GM12878 (cell line): ENCODE measurements around the gene CETN3. TPM values are rescaled to one million over a fixed set of nuclear protein-coding genes. Genes with fewer than 3 reads are reported as not detected.

Experiments used
- ATAC-seq: fragments of 200-7000 bp; cut with Tn5 transposase; 3 replicates; pipeline ENCODE4 v1.9.1; 2020; ENCODE audit warnings: mild to moderate bottlenecking, moderate library complexity
- BruUV-seq: library from RNA; stranded (reverse); fragments of 400-500 nt; replicated peaks from 2 replicates; lab custom pipeline; 2021; lab: Mats Ljungman, UMichigan
- CTCF ChIA-PET: fragments of 300-600 bp; sonication (Branson Sonifier 250); formaldehyde crosslinking; extraction: SDS; loops from one replicate; lab custom pipeline; 2021; ENCODE audit warnings: inconsistent platforms; lab: Yijun Ruan, JAX
- POLR2A ChIA-PET: fragments of 350-600 bp; formaldehyde crosslinking; extraction: SDS; loops from one replicate; lab custom pipeline; 2021; ENCODE audit warnings: inconsistent platforms; lab: Charles Lee
- RAD21 ChIA-PET: fragments of 300-600 bp; sonication (Branson Sonifier 250); formaldehyde crosslinking; loops from one replicate; lab custom pipeline; 2023; ENCODE audit warnings: antibody characterized with exemption; ENCODE audit not compliant: unreplicated experiment; lab: Charles Lee
- SMC1A ChIA-PET: fragments of 300-600 bp; sonication (Branson Sonifier 250); formaldehyde crosslinking; loops from one replicate; lab custom pipeline; 2023; ENCODE audit not compliant: unreplicated experiment, uncharacterized antibody; lab: Charles Lee
- DNase-seq: peaks from one replicate; pipeline ENCODE4 v3.0.0-alpha.2; 2011; ENCODE audit warnings: low read depth, low spot score
- FAIRE-seq: peaks from 3 replicates; lab custom pipeline; 2011; peaks lifted over from hg19 to GRCh38; lab: Jason Lieb, UNC
- H2AFZ ChIP-seq: 2 replicates; pipeline ENCODE4 v1.6.0; 2011; ENCODE audit warnings: low read depth, low read length, control low read depth; ENCODE audit not compliant: control insufficient read depth
- H3K27ac ChIP-seq: 2 replicates; pipeline ENCODE4 v1.5.1; 2011; ENCODE audit warnings: control low read depth; ENCODE audit not compliant: control insufficient read depth, insufficient read depth
- H3K27me3 ChIP-seq, 2 experiments: replicated peaks in 1 of 2; 2 replicates each; pipeline versions ENCODE4 v1.6.0 to v1.6.1; 2011; ENCODE audit warnings: low read length in 1 of 2; ENCODE audit not compliant: control insufficient read depth in 2 of 2, insufficient read depth in 2 of 2
- H3K36me3 ChIP-seq, 2 experiments: 2 replicates each; pipeline ENCODE4 v1.5.1; 2011; ENCODE audit warnings: low read length in 1 of 2; ENCODE audit not compliant: control insufficient read depth in 2 of 2, insufficient read depth in 2 of 2
- H3K4me1 ChIP-seq: 2 replicates; pipeline ENCODE4 v1.6.1; 2011; ENCODE audit warnings: mild to moderate bottlenecking, low read length, moderate library complexity, mixed read lengths; ENCODE audit not compliant: control insufficient read depth, insufficient read depth
- H3K4me2 ChIP-seq: 2 replicates; pipeline ENCODE4 v1.6.0; 2011; ENCODE audit warnings: control low read depth; ENCODE audit not compliant: control insufficient read depth, insufficient read depth
- H3K4me3 ChIP-seq: fragments of 200-600 bp; sonication (generic); 2 replicates; pipeline ENCODE4 v1.5.1; 2016
- H3K79me2 ChIP-seq: 2 replicates; pipeline ENCODE4 v1.6.0; 2011; ENCODE audit warnings: low read length; ENCODE audit not compliant: control insufficient read depth, insufficient read depth
- H3K9ac ChIP-seq: 2 replicates; pipeline ENCODE4 v1.8.0; 2011; ENCODE audit warnings: low read length, control low read depth, mixed read lengths; ENCODE audit not compliant: control insufficient read depth, insufficient read depth
- H3K9me3 ChIP-seq: replicated peaks from 3 replicates; pipeline ENCODE4 v1.5.1; 2011; ENCODE audit warnings: mild to moderate bottlenecking, low read length; ENCODE audit not compliant: control insufficient read depth, insufficient read depth
- H4K20me1 ChIP-seq: 2 replicates; pipeline ENCODE4 v1.6.0; 2011; ENCODE audit not compliant: control insufficient read depth, insufficient read depth
- CBX3 ChIP-seq: fragments of 200-600 bp; sonication (generic); IDR thresholded peaks from 2 replicates; pipeline ENCODE4 v1.6.1; 2016; ENCODE audit warnings: low read depth, borderline replicate concordance
- CEBPB ChIP-seq, 2 experiments: fragments of 150-350 bp in 1 of 2; IDR thresholded peaks; 2 replicates each; pipeline ENCODE4 v1.6.1; 2012 to 2014; ENCODE audit warnings: low read depth in 2 of 2, low read length in 2 of 2, borderline replicate concordance in 1 of 2, inconsistent platforms in 1 of 2
- CREB1 ChIP-seq: IDR thresholded peaks from 2 replicates; pipeline ENCODE4 v1.6.1; 2012; ENCODE audit warnings: low read depth, mild to moderate bottlenecking, inconsistent platforms
- KAT2A ChIP-seq: conservative IDR thresholded peaks from 2 replicates; pipeline ENCODE4 v1.6.1; 2011; ENCODE audit warnings: low read depth, low read length; ENCODE audit not compliant: control insufficient read depth
- KDM1A ChIP-seq: fragments of 200-600 bp; sonication (generic); IDR thresholded peaks from 2 replicates; pipeline ENCODE4 v1.6.1; 2016; ENCODE audit warnings: borderline replicate concordance
- PML ChIP-seq: IDR thresholded peaks from 2 replicates; pipeline ENCODE4 v1.6.1; 2012; ENCODE audit warnings: low read length, inconsistent platforms
- POLR2AphosphoS5 ChIP-seq: IDR thresholded peaks from 2 replicates; pipeline ENCODE4 v1.6.1; 2011; ENCODE audit warnings: mild to moderate bottlenecking, low read length, inconsistent platforms
- POU2F2 ChIP-seq: IDR thresholded peaks from 3 replicates; pipeline ENCODE4 v1.6.1; 2011; ENCODE audit warnings: low read depth, mild to moderate bottlenecking, low read length, borderline replicate concordance
- TAF1 ChIP-seq: IDR thresholded peaks from 2 replicates; pipeline ENCODE4 v1.6.1; 2011; ENCODE audit warnings: mild to moderate bottlenecking, low read depth, low read length, borderline replicate concordance
- ZZZ3 ChIP-seq: IDR thresholded peaks from 2 replicates; pipeline ENCODE4 v1.6.1; 2011; ENCODE audit warnings: low read depth; ENCODE audit not compliant: control insufficient read depth, insufficient read length
- WGBS: methylation state at CpG from one replicate; pipeline ENCODE4 v1.1.6; 2016; ENCODE audit warnings: low lambda C conversion rate; ENCODE audit not compliant: insufficient replicate concordance, insufficient coverage; ENCODE audit errors: missing lambda C conversion rate; 5-methylcytosine and 5-hydroxymethylcytosine counted together
- in situ Hi-C: fragments of 300-500 bp; cut with MboI; formaldehyde crosslinking; loops from 9 replicates; pipeline ENCODE4 v1.14.3; 2018; ENCODE audit warnings: mixed read lengths
- intact Hi-C: fragments of 100-400 bp; cut with micrococcal nuclease; formaldehyde crosslinking; loops from one replicate; pipeline ENCODE4 v1.14.2; 2022; ENCODE audit not compliant: unreplicated experiment
- polyA plus RNA-seq, 11 experiments: library from polyadenylated mRNA; depleted of rRNA in 4 of 11; unstranded in 6 of 11; stranded (reverse) in 5 of 11; fragments of >200 nt; fragmentation: Nextera tagmentation in 4 of 11; fragmentation: Illumina TruSeq in 1 of 11; extraction: Ambion mirVana in 4 of 11; extraction: Trizol in 1 of 11; gene quantifications; 1 replicate in 1 of 11; 2 replicates in 10 of 11; pipeline versions ENCODE4 v1.2.1 to v1.2.3, GENCODE V29; 2011 to 2016; ENCODE audit warnings: inconsistent platforms in 2 of 11, missing spikeins in 2 of 11, low read depth in 1 of 11
- total RNA-seq, 4 experiments: library from RNA; depleted of rRNA in 3 of 4; stranded (reverse); fragments of >200 nt in 3 of 4; fragmentation: Illumina TruSeq in 1 of 4; extraction: Trizol in 1 of 4; gene quantifications; 2 replicates each; pipeline versions ENCODE4 v1.2.1 to v1.2.3, GENCODE V29; 2013 to 2021
- TF ChIP-seq, protein P1 (sequence below): IDR thresholded peaks from 2 replicates; pipeline ENCODE4 v1.6.1; 2012; ENCODE audit warnings: mild to moderate bottlenecking, low read depth, low read length

CETN3 gene
- total and polyA plus RNA-seq, 10 of the 15 experiments (the other 5 are each of a cell fraction or from before 2014, with no cell fraction given) = 16.8 to 59.1 (median 51.8) TPM

DNA sequence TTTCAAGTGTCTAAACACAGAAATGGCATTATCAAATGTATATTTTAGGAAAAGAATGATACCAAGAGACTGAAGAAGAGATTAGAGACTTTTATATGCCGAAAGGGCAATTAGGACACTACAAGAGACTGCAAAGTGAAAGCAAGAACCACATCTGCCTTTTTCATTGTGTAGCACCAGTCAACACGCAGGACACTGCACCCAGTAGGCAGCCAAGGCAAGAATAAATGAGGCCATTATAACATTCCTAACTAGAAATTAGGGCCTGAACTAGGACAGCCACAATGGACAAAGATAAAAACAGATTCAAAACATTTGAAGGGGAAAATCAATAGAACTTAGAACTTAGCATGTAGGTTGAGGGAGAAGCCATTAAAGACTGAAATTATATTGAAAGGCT is 10.8 kb downstream of the CETN3 start:
- Histone ChIP-seq H3K4me1 (no peaks in the 10 kb centered on the region), H4K20me1 (no peaks in the 10 kb centered on the region), H3K9ac (no peak overlapping the region), H3K4me3 (no peak overlapping the region), H2AFZ (no peak overlapping the region), H3K79me2 (no peaks in the 10 kb centered on the region), H3K9me3 (no peaks in the 10 kb centered on the region), H3K27me3 (no peaks in the 10 kb centered on the region), H3K27ac (no peak overlapping the region), H3K4me2 (no peak overlapping the region), H3K36me3 (peaks cover 0 to 3% of the 10 kb centered on the region in 2 experiments; a peak in 1 of 4 replicates)
- ATAC-seq (peak; percentile 44; the same call in 2 of the 3 replicates), DNase-seq (no peak), FAIRE-seq (no peak)
- POLR2A ChIA-PET = no interaction called here
- 100% methylated on average over 2 of the region's 2 CpGs for WGBS
- RAD21 ChIA-PET = no interaction called here
- SMC1A ChIA-PET = no interaction called here
- CTCF ChIA-PET = interaction anchor here (1.6 kb wide), 1 partner anchor 37 kb away, joined by 3 read pairs; no protein-coding TSS in a partner anchor
- in situ Hi-C loops (no loop called here), intact Hi-C loops (loop anchor here (5.0 kb wide), 1 partner anchor 1671 kb away; no protein-coding TSS in a partner anchor)
- TF ChIP-seq PML = no peak
- TF ChIP-seq POU2F2 = no peak
- TF ChIP-seq TAF1 = no peak
- TF ChIP-seq KDM1A = no peak
- TF ChIP-seq CREB1 = no peak
- no peak for TF ChIP-seq CBX3
- BruUV-seq = no TSS peak

DNA sequence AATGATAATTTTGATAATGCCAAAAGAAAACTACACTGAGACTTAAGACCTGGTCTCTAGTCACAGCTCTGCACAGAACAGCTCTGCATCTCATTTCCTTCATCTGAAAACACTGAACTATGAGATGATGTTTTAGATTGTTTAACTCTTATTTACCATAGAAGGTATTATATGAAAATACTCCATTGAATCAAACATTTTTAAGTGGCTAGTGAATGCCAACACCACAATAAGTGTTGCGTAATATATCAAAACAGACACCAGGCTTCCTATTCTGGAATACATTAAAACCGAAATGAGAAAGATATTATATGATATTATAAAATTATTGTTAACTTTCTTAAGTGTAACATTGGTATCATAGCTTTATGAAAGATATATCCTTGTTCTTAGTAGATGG is 14.6 kb downstream of the CETN3 start:
- H3K27me3 ChIP-seq = no peaks in the 10 kb centered on the region

More for the DNA sequence above, 14.6 kb downstream of the CETN3 start:
- H3K4me1 ChIP-seq = no peaks in the 10 kb centered on the region
- H3K9me3 ChIP-seq = no peaks in the 10 kb centered on the region; the same call in 2 of the 3 replicates
- no peaks in the 10 kb centered on the region for H3K79me2 ChIP-seq
- H3K4me3 ChIP-seq = no peak overlapping the region
- RAD21 ChIA-PET = no interaction called here
- no TSS peak for BruUV-seq
- no peak overlapping the region for H3K4me2 ChIP-seq
- SMC1A ChIA-PET = interaction anchor here (1.2 to 1.3 kb wide), 2 partner anchors 8 to 15 kb away, joined by 3 read pairs; partner anchors contain the start of gene CETN3
- no peak for DNase-seq
- WGBS = 98% methylated on average over 2 of the region's 2 CpGs
- no peak for ATAC-seq
- CTCF ChIA-PET = interaction anchor here (1.0 kb wide), 1 partner anchor 9 kb away, joined by 4 read pairs; no protein-coding TSS in a partner anchor
- TF ChIP-seq KAT2A = no peak
- no peak for TF ChIP-seq POLR2AphosphoS5
- TF ChIP-seq ZZZ3 = no peak
- no peak; a peak in 1 of 4 replicates for TF ChIP-seq CEBPB (IDR thresholded peaks at IDR 0.05; ENCODE audit: borderline replicate concordance in 1 of 2, low read depth in 2 of 2, low read length in 2 of 2)
- TF ChIP-seq, protein P1, sequence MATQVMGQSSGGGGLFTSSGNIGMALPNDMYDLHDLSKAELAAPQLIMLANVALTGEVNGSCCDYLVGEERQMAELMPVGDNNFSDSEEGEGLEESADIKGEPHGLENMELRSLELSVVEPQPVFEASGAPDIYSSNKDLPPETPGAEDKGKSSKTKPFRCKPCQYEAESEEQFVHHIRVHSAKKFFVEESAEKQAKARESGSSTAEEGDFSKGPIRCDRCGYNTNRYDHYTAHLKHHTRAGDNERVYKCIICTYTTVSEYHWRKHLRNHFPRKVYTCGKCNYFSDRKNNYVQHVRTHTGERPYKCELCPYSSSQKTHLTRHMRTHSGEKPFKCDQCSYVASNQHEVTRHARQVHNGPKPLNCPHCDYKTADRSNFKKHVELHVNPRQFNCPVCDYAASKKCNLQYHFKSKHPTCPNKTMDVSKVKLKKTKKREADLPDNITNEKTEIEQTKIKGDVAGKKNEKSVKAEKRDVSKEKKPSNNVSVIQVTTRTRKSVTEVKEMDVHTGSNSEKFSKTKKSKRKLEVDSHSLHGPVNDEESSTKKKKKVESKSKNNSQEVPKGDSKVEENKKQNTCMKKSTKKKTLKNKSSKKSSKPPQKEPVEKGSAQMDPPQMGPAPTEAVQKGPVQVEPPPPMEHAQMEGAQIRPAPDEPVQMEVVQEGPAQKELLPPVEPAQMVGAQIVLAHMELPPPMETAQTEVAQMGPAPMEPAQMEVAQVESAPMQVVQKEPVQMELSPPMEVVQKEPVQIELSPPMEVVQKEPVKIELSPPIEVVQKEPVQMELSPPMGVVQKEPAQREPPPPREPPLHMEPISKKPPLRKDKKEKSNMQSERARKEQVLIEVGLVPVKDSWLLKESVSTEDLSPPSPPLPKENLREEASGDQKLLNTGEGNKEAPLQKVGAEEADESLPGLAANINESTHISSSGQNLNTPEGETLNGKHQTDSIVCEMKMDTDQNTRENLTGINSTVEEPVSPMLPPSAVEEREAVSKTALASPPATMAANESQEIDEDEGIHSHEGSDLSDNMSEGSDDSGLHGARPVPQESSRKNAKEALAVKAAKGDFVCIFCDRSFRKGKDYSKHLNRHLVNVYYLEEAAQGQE = no peak
- TF ChIP-seq, all 136 proteins: peak for 0
- intact Hi-C loops = loop anchor here (5.0 kb wide), 1 partner anchor 1668 kb away; no protein-coding TSS in a partner anchor
- H3K36me3 ChIP-seq = peaks cover 0 to 11% of the 10 kb centered on the region in 2 experiments; a peak in 1 of 4 replicates
- no peaks in the 10 kb centered on the region for H4K20me1 ChIP-seq
- H3K27ac ChIP-seq = no peak overlapping the region
- in situ Hi-C loops = no loop called here
- FAIRE-seq = no peak
- H2AFZ ChIP-seq = no peak overlapping the region
- POLR2A ChIA-PET = interaction anchor here (0.5 kb wide), 1 partner anchor 1606 kb away, joined by 3 read pairs; no protein-coding TSS in a partner anchor
- H3K9ac ChIP-seq = no peak overlapping the region
